GM21515 (cell line): ENCODE measurements around the gene HSPA12B.
"Not testable (repeated sequence)": the region's sequence is repeated elsewhere in the genome, so short reads cannot be mapped to it uniquely, and the experiment has no call there.

ENCODE experiments used
- ATAC-seq: cut with Tn5 transposase; IDR thresholded peaks from one replicate; pipeline ENCODE4 v1.9.1; 2021; ENCODE audit not compliant: unreplicated experiment

Gene HSPA12B

GRCh38 chr20:3784216-3784853 is 51.9 kb downstream of the HSPA12B start:
- no peak for ATAC-seq

- no peak for ATAC-seq
These were observed 52.4 kb downstream of the HSPA12B start for GRCh38 chr20:3784863-3785239.

- no peak for ATAC-seq
These were observed 53.0 kb downstream of the HSPA12B start for GRCh38 chr20:3785240-3786125.

- ATAC-seq = peak; percentile 18
These were observed 53.6 kb downstream of the HSPA12B start for GRCh38 chr20:3786126-3786484.

- ATAC-seq = peak; percentile 71
These were observed 54.3 kb downstream of the HSPA12B start, which contains the start of gene CENPB for GRCh38 chr20:3786665-3787323. Gene CENPB (minus strand): TSS chr20:3786740. CDS start chr20:3786483, 257 bp downstream.

- ATAC-seq = no peak
These were observed 55.0 kb downstream of the HSPA12B start for GRCh38 chr20:3787324-3788014.

GRCh38 chr20:3788685-3789155 is 56.2 kb downstream of the HSPA12B start:
- no peak for ATAC-seq

GRCh38 chr20:3789201-3789600 is 56.7 kb downstream of the HSPA12B start:
- not testable (repeated sequence) for ATAC-seq

- ATAC-seq = not testable (repeated sequence)
These were observed 61.7 kb downstream of the HSPA12B start for GRCh38 chr20:3794168-3794567.

GRCh38 chr20:3794701-3795420 is 62.4 kb downstream of the HSPA12B start:
- no peak for ATAC-seq

GRCh38 chr20:3795511-3796468 is 63.3 kb downstream of the HSPA12B start, which contains the start of gene CDC25B:
Gene CDC25B (plus strand): TSS chr20:3796310. CDS start chr20:3796532, 222 bp downstream.
- peak; percentile 60 for ATAC-seq

GRCh38 chr20:3796477-3797225 is 64.2 kb downstream of the HSPA12B start:
- ATAC-seq = no peak

GRCh38 chr20:3797226-3797545 is 64.7 kb downstream of the HSPA12B start:
- no peak for ATAC-seq

GRCh38 chr20:3797592-3798372 is 65.3 kb downstream of the HSPA12B start:
- ATAC-seq = no peak

- no peak for ATAC-seq
These were observed 65.9 kb downstream of the HSPA12B start for GRCh38 chr20:3798373-3798768.

GRCh38 chr20:3798908-3799248 is 66.4 kb downstream of the HSPA12B start:
- no peak for ATAC-seq

- ATAC-seq = no peak
These were observed 67.9 kb downstream of the HSPA12B start for GRCh38 chr20:3800256-3800877.
